ENCODE measurements around the gene AOC3.
"Not testable (repeated sequence)": the region's sequence is repeated elsewhere in the genome, so short reads cannot be mapped to it uniquely, and the experiment has no call there.

AOC3 gene

GRCh38 chr17:42867694-42868261, 16.8 kb downstream of the AOC3 start:
- H3K4me3 Mint-ChIP-seq; DNase-seq (ENCODE audit: low spot score in 2 of 2); H3K9me3 Mint-ChIP-seq; H3K36me3 Mint-ChIP-seq; H3K4me1 Mint-ChIP-seq; ATAC-seq (ENCODE audit: low read depth); H3K27ac Mint-ChIP-seq: not testable (repeated sequence)
- peaks cover 18% of the 10 kb centered on the region for H3K27me3 Mint-ChIP-seq

GRCh38 chr17:42868338-42868737, 17.3 kb downstream of the AOC3 start:
- Mint-ChIP-seq H3K27me3 (peaks cover 20% of the 10 kb centered on the region), H3K27ac (no peak overlapping the region), H3K4me3 (no peak overlapping the region), H3K36me3 (peaks cover 8% of the 10 kb centered on the region), H3K9me3 (peaks cover 6% of the 10 kb centered on the region), H3K4me1 (peaks cover 2% of the 10 kb centered on the region)
- DNase-seq (ENCODE audit: low spot score in 2 of 2) (no peak), ATAC-seq (ENCODE audit: low read depth) (no peak)

DNA sequence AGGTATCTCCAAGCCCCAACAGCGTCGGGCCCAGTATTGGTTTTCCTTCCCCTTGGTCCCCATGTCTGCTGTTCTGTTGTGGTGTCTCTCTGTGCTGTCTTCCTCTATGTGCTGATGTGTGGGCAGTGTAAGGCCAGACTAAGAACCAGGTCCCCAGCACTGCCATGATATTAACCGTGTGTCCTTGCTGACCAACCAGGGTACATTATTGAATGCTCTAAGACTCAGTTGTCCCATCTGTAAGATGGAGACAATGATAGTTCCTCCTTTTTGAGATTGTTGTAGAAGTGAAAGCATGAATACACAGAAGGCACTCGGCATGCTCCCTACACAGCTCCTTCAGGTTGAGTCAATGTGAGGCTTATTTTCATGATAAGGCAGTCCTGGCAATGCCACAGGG, 20.6 kb downstream of the AOC3 start:
- Mint-ChIP-seq H3K9me3 (peaks cover 3% of the 10 kb centered on the region), H3K4me1 (peaks cover 2% of the 10 kb centered on the region), H3K36me3 (peaks cover 3% of the 10 kb centered on the region), H3K27ac (no peak overlapping the region), H3K4me3 (no peak overlapping the region), H3K27me3 (peaks cover 12% of the 10 kb centered on the region)
- no peak for DNase-seq (ENCODE audit: low spot score in 2 of 2)
- ATAC-seq (ENCODE audit: low read depth) = no peak

DNA sequence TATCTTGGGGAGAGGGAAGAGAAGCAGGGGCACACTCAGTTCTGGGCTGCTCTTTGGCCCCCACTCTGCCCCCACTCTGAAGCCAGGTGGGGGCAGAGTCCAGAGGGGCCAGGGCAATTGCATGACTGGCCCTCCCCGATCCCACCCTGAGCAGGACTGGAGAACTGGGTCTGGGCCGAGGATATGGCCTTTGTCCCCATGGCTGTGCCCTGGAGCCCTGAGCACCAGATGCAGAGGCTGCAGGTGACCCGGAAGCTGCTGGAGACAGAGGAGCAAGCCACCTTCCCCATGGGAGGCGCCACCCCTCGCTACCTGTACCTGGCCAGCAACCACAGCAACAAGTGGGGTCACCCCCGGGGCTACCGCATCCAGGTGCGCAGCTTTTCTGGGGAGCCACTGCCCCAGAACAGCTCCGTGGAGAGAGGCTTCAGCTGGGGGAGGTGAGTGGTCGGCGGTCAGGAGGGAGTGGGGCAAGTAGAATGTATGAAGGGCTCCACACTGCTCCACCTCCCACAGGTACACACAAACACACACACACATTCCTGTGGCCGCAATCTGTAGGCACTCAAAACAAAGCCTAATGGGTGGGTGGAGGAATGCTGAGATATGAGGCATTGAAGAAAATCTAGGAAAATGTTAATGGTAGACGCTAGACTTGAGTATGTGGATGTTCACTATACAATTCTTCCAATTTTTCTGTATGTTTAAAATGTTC, 21.4 kb downstream of the AOC3 start:
- Mint-ChIP-seq H3K27ac (peak overlapping the region; percentile 2), H3K27me3 (peaks cover 15% of the 10 kb centered on the region), H3K4me1 (peaks cover 2% of the 10 kb centered on the region), H3K9me3 (peaks cover 3% of the 10 kb centered on the region), H3K36me3 (peaks cover 3% of the 10 kb centered on the region), H3K4me3 (no peak overlapping the region)
- DNase-seq (ENCODE audit: low spot score in 2 of 2) = no peak
- ATAC-seq (ENCODE audit: low read depth) = no peak

GRCh38 chr17:42873315-42873714, 22.3 kb downstream of the AOC3 start:
- H3K4me3 Mint-ChIP-seq = no peak overlapping the region
- DNase-seq (ENCODE audit: low spot score in 2 of 2) (no peak), ATAC-seq (ENCODE audit: low read depth) (no peak)
- H3K27ac Mint-ChIP-seq = peak overlapping the region; percentile 2
- H3K27me3 Mint-ChIP-seq = peaks cover 17% of the 10 kb centered on the region
- peaks cover 3% of the 10 kb centered on the region for H3K9me3 Mint-ChIP-seq
- peaks cover 2% of the 10 kb centered on the region for H3K4me1 Mint-ChIP-seq
- H3K36me3 Mint-ChIP-seq = peaks cover 3% of the 10 kb centered on the region

- H3K27ac Mint-ChIP-seq; H3K36me3 Mint-ChIP-seq; H3K4me3 Mint-ChIP-seq; H3K9me3 Mint-ChIP-seq; ATAC-seq (ENCODE audit: low read depth); H3K4me1 Mint-ChIP-seq; DNase-seq (ENCODE audit: low spot score in 2 of 2): not testable (repeated sequence)
- peaks cover 17% of the 10 kb centered on the region for H3K27me3 Mint-ChIP-seq
Observed at GRCh38 chr17:42873932-42874695, 23.1 kb downstream of the AOC3 start.

DNA sequence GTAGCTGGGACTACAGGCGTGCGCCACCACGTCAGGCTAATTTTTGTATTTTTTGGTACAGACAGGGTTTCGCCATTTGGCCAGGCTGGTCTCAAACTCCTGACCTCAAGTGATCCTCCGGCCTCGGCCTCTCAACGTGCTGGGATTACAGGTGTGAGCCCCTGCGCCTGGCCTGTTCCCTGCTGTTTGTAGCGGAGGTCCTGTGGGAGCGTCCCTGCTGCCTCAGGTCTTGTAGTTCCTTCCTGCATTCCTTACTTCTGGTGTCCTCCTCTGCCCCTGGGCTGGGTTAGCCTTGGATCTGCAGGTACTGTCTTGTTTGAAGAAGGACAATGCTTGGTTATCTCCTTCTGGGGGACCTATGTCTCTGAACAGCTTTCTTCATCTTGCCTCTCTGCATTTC, 26.0 kb downstream of the AOC3 start:
- H3K4me1 Mint-ChIP-seq = no peaks in the 10 kb centered on the region
- no peak overlapping the region for H3K27ac Mint-ChIP-seq
- DNase-seq (ENCODE audit: low spot score in 2 of 2) = no peak
- peaks cover 17% of the 10 kb centered on the region for H3K27me3 Mint-ChIP-seq
- no peaks in the 10 kb centered on the region for H3K36me3 Mint-ChIP-seq
- ATAC-seq (ENCODE audit: low read depth) = no peak
- no peak overlapping the region for H3K4me3 Mint-ChIP-seq
- no peaks in the 10 kb centered on the region for H3K9me3 Mint-ChIP-seq

DNA sequence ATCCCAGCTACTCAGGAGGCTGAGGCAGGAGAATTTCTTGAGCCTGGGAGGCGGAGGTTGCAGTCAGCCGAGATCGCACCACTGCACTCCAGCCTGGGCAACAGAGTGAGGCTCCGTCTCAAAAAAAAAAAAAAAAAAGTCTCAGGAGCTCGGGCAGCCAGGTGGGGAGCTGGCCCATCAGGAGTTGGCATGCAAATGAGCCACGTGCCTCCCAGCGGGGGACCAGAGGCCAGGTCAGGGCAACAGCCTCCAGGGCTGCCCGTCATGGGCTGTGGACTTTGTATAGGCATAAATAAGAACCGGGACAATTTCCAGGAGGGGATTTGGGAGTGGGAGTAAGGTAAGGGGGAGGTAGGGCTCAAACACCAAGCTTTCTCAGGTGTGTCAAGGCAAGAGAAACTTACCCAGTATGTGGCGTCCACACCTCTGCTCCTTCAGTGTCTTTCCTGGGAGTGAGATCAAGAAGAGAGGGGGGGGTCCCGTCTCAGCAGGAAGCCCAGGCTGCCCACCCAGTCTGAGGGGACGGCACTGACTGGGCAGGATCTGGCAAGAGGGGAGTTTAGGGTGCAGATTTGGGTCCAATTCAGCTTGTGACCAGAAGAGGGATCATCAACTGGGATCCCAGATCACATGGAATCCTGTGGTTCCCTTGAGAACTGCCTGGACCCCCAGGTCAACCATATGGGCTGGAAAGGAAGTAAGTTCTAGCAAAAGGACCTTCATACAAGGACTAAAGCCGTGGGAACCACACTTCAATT, 27.3 kb downstream of the AOC3 start:
- H3K36me3 Mint-ChIP-seq = no peaks in the 10 kb centered on the region
- H3K4me3 Mint-ChIP-seq = no peak overlapping the region
- ATAC-seq (ENCODE audit: low read depth) (no peak), DNase-seq (ENCODE audit: low spot score in 2 of 2) (no peak)
- H3K27me3 Mint-ChIP-seq = peaks cover 15% of the 10 kb centered on the region
- H3K27ac Mint-ChIP-seq = no peak overlapping the region
- H3K9me3 Mint-ChIP-seq = no peaks in the 10 kb centered on the region
- H3K4me1 Mint-ChIP-seq = no peaks in the 10 kb centered on the region

DNA sequence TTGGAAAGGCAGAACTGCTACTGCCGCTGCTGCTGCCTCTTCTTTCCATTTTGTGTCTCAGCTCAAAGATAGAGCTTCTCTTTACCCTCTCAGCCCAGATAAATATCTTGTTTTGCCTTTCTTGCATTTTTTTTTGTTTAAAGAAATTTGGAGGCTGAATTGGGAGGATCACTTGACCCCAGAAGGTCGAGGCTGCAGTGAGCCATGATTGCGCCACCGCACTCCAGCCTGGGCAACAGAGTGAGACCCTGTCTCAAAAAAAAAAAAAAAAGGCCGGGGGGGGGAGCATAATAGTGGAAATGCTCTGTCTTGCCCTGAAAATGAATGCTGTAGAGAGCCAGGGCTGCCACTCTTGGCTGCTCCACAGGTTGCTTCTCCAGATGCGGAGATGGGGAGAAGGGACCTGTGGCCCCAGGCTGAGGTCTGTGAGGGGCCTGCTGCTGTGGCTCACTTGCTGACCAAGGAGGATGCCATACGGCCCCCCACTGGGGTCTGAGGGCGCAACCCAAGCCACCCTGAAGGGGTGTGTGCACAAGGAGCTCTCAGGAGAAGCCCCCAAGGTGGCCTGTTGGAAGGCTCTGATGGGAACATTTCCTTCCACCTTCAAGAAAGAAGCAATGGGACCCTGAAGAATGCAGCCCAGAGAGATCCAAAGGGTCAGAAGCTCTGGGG, 28.1 kb downstream of the AOC3 start:
- no peak overlapping the region for H3K4me3 Mint-ChIP-seq
- peaks cover 16% of the 10 kb centered on the region for H3K27me3 Mint-ChIP-seq

GRCh38 chr17:42879596-42879985, 28.6 kb downstream of the AOC3 start:
- H3K4me1 Mint-ChIP-seq = no peaks in the 10 kb centered on the region
- H3K27me3 Mint-ChIP-seq = peaks cover 16% of the 10 kb centered on the region
- no peak overlapping the region for H3K27ac Mint-ChIP-seq
- H3K9me3 Mint-ChIP-seq = no peaks in the 10 kb centered on the region
- H3K36me3 Mint-ChIP-seq = no peaks in the 10 kb centered on the region
- DNase-seq (ENCODE audit: low spot score in 2 of 2) = no peak
- ATAC-seq (ENCODE audit: low read depth) = no peak
- no peak overlapping the region for H3K4me3 Mint-ChIP-seq

More for the DNA sequence above, 28.1 kb downstream of the AOC3 start:
- no peak overlapping the region for H3K27ac Mint-ChIP-seq
- DNase-seq (ENCODE audit: low spot score in 2 of 2) (no peak), ATAC-seq (ENCODE audit: low read depth) (no peak)
- no peaks in the 10 kb centered on the region for H3K4me1 Mint-ChIP-seq
- no peaks in the 10 kb centered on the region for H3K9me3 Mint-ChIP-seq
- H3K36me3 Mint-ChIP-seq = no peaks in the 10 kb centered on the region

GRCh38 chr17:42880776-42881310, 29.8 kb downstream of the AOC3 start:
- Mint-ChIP-seq H3K4me1 (no peaks in the 10 kb centered on the region), H3K4me3 (no peak overlapping the region), H3K9me3 (no peaks in the 10 kb centered on the region), H3K27ac (no peak overlapping the region), H3K36me3 (no peaks in the 10 kb centered on the region), H3K27me3 (peaks cover 13% of the 10 kb centered on the region)
- no peak for DNase-seq (ENCODE audit: low spot score in 2 of 2)
- no peak for ATAC-seq (ENCODE audit: low read depth)

GRCh38 chr17:42881706-42882105, 30.7 kb downstream of the AOC3 start:
- H3K4me3 Mint-ChIP-seq; DNase-seq (ENCODE audit: low spot score in 2 of 2); H3K27ac Mint-ChIP-seq; H3K9me3 Mint-ChIP-seq; ATAC-seq (ENCODE audit: low read depth); H3K36me3 Mint-ChIP-seq; H3K4me1 Mint-ChIP-seq: not testable (repeated sequence)
- H3K27me3 Mint-ChIP-seq = peaks cover 16% of the 10 kb centered on the region

DNA sequence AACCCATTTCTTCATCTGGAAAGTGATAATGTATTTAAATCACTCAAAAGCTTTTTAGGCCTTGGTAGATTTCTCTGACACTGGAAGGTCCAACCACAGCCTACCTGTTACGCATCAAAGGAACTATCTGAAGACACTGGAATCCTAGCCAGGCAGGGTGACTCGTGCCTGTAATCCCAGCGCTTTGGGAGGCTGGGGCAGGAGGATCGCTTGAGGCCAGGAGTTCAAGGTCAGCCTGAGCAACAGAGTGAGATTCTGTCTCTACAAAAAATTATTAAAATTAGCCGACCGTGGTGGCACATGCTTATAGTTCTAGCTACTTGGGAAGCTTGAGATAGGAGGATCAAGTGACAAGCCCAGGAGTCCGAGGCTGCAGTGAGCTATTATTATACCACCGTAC, 31.2 kb downstream of the AOC3 start:
- H3K4me3 Mint-ChIP-seq = no peak overlapping the region
- DNase-seq (ENCODE audit: low spot score in 2 of 2) (no peak), ATAC-seq (ENCODE audit: low read depth) (no peak)
- no peaks in the 10 kb centered on the region for H3K9me3 Mint-ChIP-seq
- H3K36me3 Mint-ChIP-seq = no peaks in the 10 kb centered on the region
- H3K4me1 Mint-ChIP-seq = peaks cover 5% of the 10 kb centered on the region
- peaks cover 15% of the 10 kb centered on the region for H3K27me3 Mint-ChIP-seq
- H3K27ac Mint-ChIP-seq = no peak overlapping the region

All from memory B cell (primary cell).